ENCODE data around the gene KCNS3.

Gene KCNS3

GRCh38 chr2:17965196-17965595, 86.7 kb downstream of the KCNS3 start:
- no peak overlapping the region for H3K9ac ChIP-seq (ENCODE audit: low read length in 2 of 2)
- no peaks in the 10 kb centered on the region for H3K36me3 ChIP-seq (ENCODE audit: control insufficient read depth in 2 of 2, insufficient read depth in 2 of 2, low read length in 2 of 2)
- H3K4me1 ChIP-seq (ENCODE audit: control insufficient read depth, insufficient read depth, low read length) = peaks cover 2% of the 10 kb centered on the region
- H3K4me3 ChIP-seq (ENCODE audit: low read length in 2 of 2) = no peak overlapping the region
- H3K27me3 ChIP-seq (ENCODE audit: control insufficient read depth in 1 of 2, insufficient read depth in 2 of 2, low read length in 2 of 2) = no peaks in the 10 kb centered on the region
- H3K9me3 ChIP-seq (ENCODE audit: control insufficient read depth in 2 of 2, low read length in 2 of 2) = no peaks in the 10 kb centered on the region
- H3K27ac ChIP-seq (ENCODE audit: low read length) = no peak overlapping the region

- Histone ChIP-seq H3K4me1 (ENCODE audit: control insufficient read depth, insufficient read depth, low read length) (peaks cover 2% of the 10 kb centered on the region), H3K9ac (ENCODE audit: low read length in 2 of 2) (no peak overlapping the region), H3K36me3 (ENCODE audit: control insufficient read depth in 2 of 2, insufficient read depth in 2 of 2, low read length in 2 of 2) (no peaks in the 10 kb centered on the region), H3K27ac (ENCODE audit: low read length) (no peak overlapping the region), H3K27me3 (ENCODE audit: control insufficient read depth in 1 of 2, insufficient read depth in 2 of 2, low read length in 2 of 2) (no peaks in the 10 kb centered on the region), H3K4me3 (ENCODE audit: low read length in 2 of 2) (no peak overlapping the region), H3K9me3 (ENCODE audit: control insufficient read depth in 2 of 2, low read length in 2 of 2) (no peaks in the 10 kb centered on the region)
These were observed 88.3 kb downstream of the KCNS3 start for GRCh38 chr2:17966798-17967197.

- Histone ChIP-seq H3K27ac (ENCODE audit: low read length) (no peak overlapping the region), H3K27me3 (ENCODE audit: control insufficient read depth in 1 of 2, insufficient read depth in 2 of 2, low read length in 2 of 2) (no peaks in the 10 kb centered on the region), H3K4me3 (ENCODE audit: low read length in 2 of 2) (no peak overlapping the region), H3K4me1 (ENCODE audit: control insufficient read depth, insufficient read depth, low read length) (no peaks in the 10 kb centered on the region), H3K9me3 (ENCODE audit: control insufficient read depth in 2 of 2, low read length in 2 of 2) (no peaks in the 10 kb centered on the region), H3K36me3 (ENCODE audit: control insufficient read depth in 2 of 2, insufficient read depth in 2 of 2, low read length in 2 of 2) (no peaks in the 10 kb centered on the region), H3K9ac (ENCODE audit: low read length in 2 of 2) (no peak overlapping the region)
These were observed 91.2 kb downstream of the KCNS3 start for GRCh38 chr2:17969661-17970060.

- H3K4me3 ChIP-seq (ENCODE audit: low read length in 2 of 2) = no peak overlapping the region
- H3K9ac ChIP-seq (ENCODE audit: low read length in 2 of 2) = no peak overlapping the region
- H3K27ac ChIP-seq (ENCODE audit: low read length) = no peak overlapping the region
- H3K4me1 ChIP-seq (ENCODE audit: control insufficient read depth, insufficient read depth, low read length) = peaks cover 4% of the 10 kb centered on the region
- no peaks in the 10 kb centered on the region for H3K9me3 ChIP-seq (ENCODE audit: control insufficient read depth in 2 of 2, low read length in 2 of 2)
- H3K36me3 ChIP-seq (ENCODE audit: control insufficient read depth in 2 of 2, insufficient read depth in 2 of 2, low read length in 2 of 2) = no peaks in the 10 kb centered on the region
- no peaks in the 10 kb centered on the region for H3K27me3 ChIP-seq (ENCODE audit: control insufficient read depth in 1 of 2, insufficient read depth in 2 of 2, low read length in 2 of 2)
These were observed 93.2 kb downstream of the KCNS3 start for GRCh38 chr2:17971531-17972125.

- no peak overlapping the region for H3K9ac ChIP-seq (ENCODE audit: low read length in 2 of 2)
- H3K4me1 ChIP-seq (ENCODE audit: control insufficient read depth, insufficient read depth, low read length) = peaks cover 15% of the 10 kb centered on the region
- H3K27me3 ChIP-seq (ENCODE audit: control insufficient read depth in 1 of 2, insufficient read depth in 2 of 2, low read length in 2 of 2) = no peaks in the 10 kb centered on the region
- no peak overlapping the region for H3K27ac ChIP-seq (ENCODE audit: low read length)
- no peak overlapping the region for H3K4me3 ChIP-seq (ENCODE audit: low read length in 2 of 2)
- no peaks in the 10 kb centered on the region for H3K9me3 ChIP-seq (ENCODE audit: control insufficient read depth in 2 of 2, low read length in 2 of 2)
- no peaks in the 10 kb centered on the region for H3K36me3 ChIP-seq (ENCODE audit: control insufficient read depth in 2 of 2, insufficient read depth in 2 of 2, low read length in 2 of 2)
These were observed 94.5 kb downstream of the KCNS3 start for GRCh38 chr2:17972991-17973390.

- Histone ChIP-seq H3K27ac (ENCODE audit: low read length) (peak overlapping the region; percentile 19), H3K27me3 (ENCODE audit: control insufficient read depth in 1 of 2, insufficient read depth in 2 of 2, low read length in 2 of 2) (no peaks in the 10 kb centered on the region), H3K9me3 (ENCODE audit: control insufficient read depth in 2 of 2, low read length in 2 of 2) (no peaks in the 10 kb centered on the region), H3K4me1 (ENCODE audit: control insufficient read depth, insufficient read depth, low read length) (peaks cover 20% of the 10 kb centered on the region), H3K4me3 (ENCODE audit: low read length in 2 of 2) (no peak overlapping the region), H3K9ac (ENCODE audit: low read length in 2 of 2) (no peak overlapping the region), H3K36me3 (ENCODE audit: control insufficient read depth in 2 of 2, insufficient read depth in 2 of 2, low read length in 2 of 2) (no peaks in the 10 kb centered on the region)
These were observed 96.9 kb downstream of the KCNS3 start for GRCh38 chr2:17975401-17975800.

- H3K4me3 ChIP-seq (ENCODE audit: low read length in 2 of 2) = peak overlapping the region in 1 of 2 donors; percentile 23
- no peaks in the 10 kb centered on the region for H3K9me3 ChIP-seq (ENCODE audit: control insufficient read depth in 2 of 2, low read length in 2 of 2)
- H3K27me3 ChIP-seq (ENCODE audit: control insufficient read depth in 1 of 2, insufficient read depth in 2 of 2, low read length in 2 of 2) = no peaks in the 10 kb centered on the region
- H3K36me3 ChIP-seq (ENCODE audit: control insufficient read depth in 2 of 2, insufficient read depth in 2 of 2, low read length in 2 of 2) = no peaks in the 10 kb centered on the region
- H3K27ac ChIP-seq (ENCODE audit: low read length) = peak overlapping the region; percentile 53
- H3K9ac ChIP-seq (ENCODE audit: low read length in 2 of 2) = no peak overlapping the region
- H3K4me1 ChIP-seq (ENCODE audit: control insufficient read depth, insufficient read depth, low read length) = peaks cover 20% of the 10 kb centered on the region
These were observed 98.6 kb downstream of the KCNS3 start for GRCh38 chr2:17976871-17977746.

GRCh38 chr2:17979707-17980106, 101.2 kb downstream of the KCNS3 start:
- H3K27ac ChIP-seq (ENCODE audit: low read length) = no peak overlapping the region
- H3K36me3 ChIP-seq (ENCODE audit: control insufficient read depth in 2 of 2, insufficient read depth in 2 of 2, low read length in 2 of 2) = no peaks in the 10 kb centered on the region
- no peak overlapping the region for H3K4me3 ChIP-seq (ENCODE audit: low read length in 2 of 2)
- no peaks in the 10 kb centered on the region for H3K27me3 ChIP-seq (ENCODE audit: control insufficient read depth in 1 of 2, insufficient read depth in 2 of 2, low read length in 2 of 2)
- H3K4me1 ChIP-seq (ENCODE audit: control insufficient read depth, insufficient read depth, low read length) = peaks cover 20% of the 10 kb centered on the region
- no peaks in the 10 kb centered on the region for H3K9me3 ChIP-seq (ENCODE audit: control insufficient read depth in 2 of 2, low read length in 2 of 2)
- H3K9ac ChIP-seq (ENCODE audit: low read length in 2 of 2) = no peak overlapping the region

- H3K27ac ChIP-seq (ENCODE audit: low read length) = no peak overlapping the region
These were observed 103.5 kb downstream of the KCNS3 start for GRCh38 chr2:17981936-17982335.

More at GRCh38 chr2:17981936-17982335, 103.5 kb downstream of the KCNS3 start:
- Histone ChIP-seq H3K4me1 (ENCODE audit: control insufficient read depth, insufficient read depth, low read length) (peaks cover 14% of the 10 kb centered on the region), H3K36me3 (ENCODE audit: control insufficient read depth in 2 of 2, insufficient read depth in 2 of 2, low read length in 2 of 2) (no peaks in the 10 kb centered on the region), H3K9me3 (ENCODE audit: control insufficient read depth in 2 of 2, low read length in 2 of 2) (no peaks in the 10 kb centered on the region), H3K27me3 (ENCODE audit: control insufficient read depth in 1 of 2, insufficient read depth in 2 of 2, low read length in 2 of 2) (no peaks in the 10 kb centered on the region), H3K4me3 (ENCODE audit: low read length in 2 of 2) (no peak overlapping the region), H3K9ac (ENCODE audit: low read length in 2 of 2) (no peak overlapping the region)
